Coronary artery (tissue), 2 donors: ENCODE results near the gene LRRC45.

ENCODE experiments used
- DNase-seq: peaks from one replicate; pipeline ENCODE4 v3.0.0-alpha.2; 2017; ENCODE audit warnings: low spot score
- H3K27ac ChIP-seq, 2 donors: fragments of 200-600 bp; sonication (generic); one replicate each; pipeline ENCODE4 v1.5.1; 2016 to 2019
- H3K4me3 ChIP-seq: fragments of 200-600 bp; sonication (generic); 2 replicates; pipeline ENCODE4 v1.5.1; 2016; ENCODE audit warnings: mild to moderate bottlenecking, moderate library complexity
- TF ChIP-seq, protein P1 (sequence below): fragments of 200-600 bp; sonication (generic); IDR thresholded peaks from one replicate; pipeline ENCODE4 v1.5.1; 2019; ENCODE audit warnings: antibody characterized with exemption

Gene LRRC45

DNA sequence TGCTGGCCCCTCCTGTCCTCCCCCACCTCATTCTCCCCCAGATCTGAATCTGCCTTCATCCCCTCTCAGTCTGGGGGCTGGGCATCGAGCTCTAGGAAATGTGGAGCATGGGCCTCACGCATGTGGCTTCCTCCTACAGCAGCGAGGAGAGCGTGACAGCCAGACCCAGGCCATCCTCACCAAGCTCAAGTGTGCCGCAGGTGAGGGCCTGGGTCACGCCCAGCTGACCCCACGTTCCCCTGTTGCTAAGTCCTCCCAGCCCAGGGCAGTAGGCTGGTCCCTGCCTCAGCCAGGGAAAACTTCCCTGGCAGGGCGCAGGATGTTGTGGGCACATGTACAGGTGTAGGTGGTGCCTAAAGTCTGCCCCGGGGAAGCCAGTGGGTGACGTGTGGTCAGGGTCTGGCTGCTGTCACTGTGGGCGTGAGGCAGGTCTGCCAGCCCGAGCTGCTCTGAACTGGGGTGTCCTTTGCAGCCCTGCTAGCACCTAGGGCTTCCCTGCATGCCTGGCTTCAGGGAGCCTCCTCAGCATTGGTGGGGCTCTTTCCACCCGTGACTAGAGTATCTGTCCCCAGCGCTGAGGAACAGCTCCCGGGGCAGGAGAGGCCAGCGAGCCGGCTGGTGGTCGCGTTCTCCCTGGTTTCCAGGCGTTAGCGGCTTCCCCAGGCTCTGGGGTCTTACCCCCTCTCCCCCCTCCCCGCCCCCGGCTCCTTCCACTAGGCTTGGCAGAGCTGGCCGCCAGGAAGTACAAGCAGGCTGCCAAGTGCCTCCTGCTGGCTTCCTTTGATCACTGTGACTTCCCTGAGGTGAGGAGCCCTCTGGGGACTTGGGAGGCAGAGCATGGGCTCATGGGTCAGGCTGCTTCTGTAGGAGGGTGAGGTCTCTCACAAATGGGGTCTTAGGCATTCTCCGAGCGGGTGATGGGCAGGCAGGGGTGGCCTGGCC, 32.2 kb downstream of the LRRC45 start:
- Histone ChIP-seq H3K27ac (no peak overlapping the region), H3K4me3 (no peak overlapping the region)
- DNase-seq: no peak
- TF ChIP-seq, protein P1, sequence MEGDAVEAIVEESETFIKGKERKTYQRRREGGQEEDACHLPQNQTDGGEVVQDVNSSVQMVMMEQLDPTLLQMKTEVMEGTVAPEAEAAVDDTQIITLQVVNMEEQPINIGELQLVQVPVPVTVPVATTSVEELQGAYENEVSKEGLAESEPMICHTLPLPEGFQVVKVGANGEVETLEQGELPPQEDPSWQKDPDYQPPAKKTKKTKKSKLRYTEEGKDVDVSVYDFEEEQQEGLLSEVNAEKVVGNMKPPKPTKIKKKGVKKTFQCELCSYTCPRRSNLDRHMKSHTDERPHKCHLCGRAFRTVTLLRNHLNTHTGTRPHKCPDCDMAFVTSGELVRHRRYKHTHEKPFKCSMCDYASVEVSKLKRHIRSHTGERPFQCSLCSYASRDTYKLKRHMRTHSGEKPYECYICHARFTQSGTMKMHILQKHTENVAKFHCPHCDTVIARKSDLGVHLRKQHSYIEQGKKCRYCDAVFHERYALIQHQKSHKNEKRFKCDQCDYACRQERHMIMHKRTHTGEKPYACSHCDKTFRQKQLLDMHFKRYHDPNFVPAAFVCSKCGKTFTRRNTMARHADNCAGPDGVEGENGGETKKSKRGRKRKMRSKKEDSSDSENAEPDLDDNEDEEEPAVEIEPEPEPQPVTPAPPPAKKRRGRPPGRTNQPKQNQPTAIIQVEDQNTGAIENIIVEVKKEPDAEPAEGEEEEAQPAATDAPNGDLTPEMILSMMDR: no peak

DNA sequence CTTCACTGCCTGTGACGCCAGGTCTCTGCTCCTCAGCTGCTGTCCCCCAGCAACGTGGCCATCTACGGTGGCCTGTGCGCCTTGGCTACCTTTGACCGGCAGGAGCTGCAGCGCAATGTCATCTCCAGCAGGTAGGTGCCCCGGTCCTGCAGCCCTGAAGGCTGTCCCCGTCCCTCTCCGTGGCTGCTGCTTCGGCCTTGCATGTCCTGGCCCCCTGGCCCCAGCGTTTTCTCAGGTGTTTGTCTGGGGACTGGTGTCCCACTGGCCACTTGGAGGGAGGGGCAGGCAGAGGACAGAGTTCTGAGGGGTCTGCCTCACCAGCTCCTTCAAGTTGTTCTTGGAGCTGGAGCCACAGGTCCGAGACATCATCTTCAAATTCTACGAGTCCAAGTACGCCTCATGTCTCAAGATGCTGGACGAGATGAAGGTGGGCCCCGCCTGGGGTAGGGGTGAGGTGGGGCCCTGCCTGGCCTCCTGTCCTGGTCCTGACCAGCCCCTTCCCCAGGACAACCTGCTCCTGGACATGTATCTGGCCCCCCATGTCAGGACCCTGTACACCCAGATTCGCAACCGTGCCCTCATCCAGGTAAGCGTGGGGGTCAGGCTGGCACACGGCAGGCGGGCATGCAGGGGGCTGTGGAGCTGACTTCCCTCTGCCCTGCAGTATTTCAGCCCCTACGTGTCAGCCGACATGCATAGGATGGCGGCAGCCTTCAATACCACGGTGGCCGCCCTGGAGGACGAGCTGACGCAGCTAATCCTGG, 33.0 kb downstream of the LRRC45 start:
- DNase-seq: no peak
- Histone ChIP-seq H3K4me3 (no peak overlapping the region), H3K27ac (no peak overlapping the region)
- TF ChIP-seq, protein P1: no peak

DNA sequence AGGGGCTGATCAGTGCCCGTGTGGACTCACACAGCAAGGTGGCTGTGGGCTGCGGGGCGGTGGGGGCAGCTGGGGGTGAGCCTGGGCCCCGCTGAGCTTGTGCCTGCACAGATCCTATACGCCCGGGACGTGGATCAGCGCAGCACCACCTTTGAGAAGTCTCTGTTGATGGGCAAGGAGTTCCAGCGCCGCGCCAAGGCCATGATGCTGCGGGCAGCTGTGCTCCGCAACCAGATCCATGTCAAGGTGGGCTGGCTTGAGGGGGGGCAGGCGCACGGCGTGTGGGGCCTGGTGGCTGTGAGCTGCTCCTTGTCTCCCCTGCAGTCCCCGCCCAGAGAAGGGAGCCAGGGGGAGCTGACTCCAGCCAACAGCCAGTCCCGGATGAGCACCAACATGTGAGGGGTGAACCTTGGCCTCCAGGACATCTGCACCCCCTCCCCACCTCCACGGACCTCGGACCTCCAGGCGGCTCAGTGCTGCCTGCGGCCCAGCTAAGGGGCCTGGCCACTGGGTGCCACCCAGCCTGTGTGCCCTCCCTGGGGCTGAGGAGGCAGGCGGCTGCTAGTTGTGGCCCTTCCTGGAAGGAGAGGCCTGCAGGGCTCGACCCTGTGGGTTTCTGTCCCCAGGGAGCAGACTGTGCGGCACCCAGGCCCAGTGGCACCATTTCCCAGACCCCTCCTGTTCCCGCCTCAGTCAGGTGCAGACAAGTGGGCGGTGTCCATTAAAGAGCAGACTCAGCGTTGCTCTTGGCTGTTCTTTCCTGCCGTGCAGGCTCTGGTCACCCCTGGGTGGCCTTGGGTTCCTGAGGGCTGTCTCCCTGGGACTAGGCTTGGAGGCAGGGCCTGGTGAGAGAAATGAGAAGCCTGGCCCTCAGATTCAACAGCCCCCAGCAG, 33.9 kb downstream of the LRRC45 start:
- DNase-seq: no peak
- Histone ChIP-seq H3K27ac (no peak overlapping the region), H3K4me3 (no peak overlapping the region)
- TF ChIP-seq, protein P1: no peak

DNA sequence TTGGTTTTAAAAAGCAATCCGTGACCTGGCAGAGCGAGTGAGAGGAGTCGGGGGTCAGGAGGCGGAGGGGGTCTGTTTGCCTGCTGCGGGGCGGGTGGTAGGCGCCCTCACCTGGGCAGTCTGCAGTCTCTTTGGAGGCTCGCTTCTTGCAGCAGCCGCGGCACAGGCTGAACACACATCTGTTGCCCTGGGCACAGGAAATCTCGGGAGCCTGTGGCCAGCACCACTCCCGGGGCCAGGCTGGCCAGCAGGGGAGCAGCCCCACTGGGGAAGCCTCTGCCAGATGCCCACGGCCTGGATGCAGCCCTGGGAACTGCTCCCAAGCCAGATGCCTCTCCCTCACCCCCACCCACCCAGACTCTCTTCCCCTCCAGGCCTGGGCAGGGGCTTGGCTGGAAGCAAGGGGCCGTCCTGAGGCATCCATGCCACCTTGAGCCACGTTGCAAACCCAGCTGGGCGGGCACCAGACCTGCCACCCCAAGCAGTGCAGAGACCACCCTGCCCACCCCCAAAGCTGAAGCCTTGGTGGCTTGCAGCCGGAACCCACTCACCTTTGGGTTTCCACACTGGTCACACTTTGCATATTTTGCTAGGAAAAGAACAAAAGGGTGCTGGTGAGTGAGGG, 35.2 kb downstream of the LRRC45 start:
- H3K27ac ChIP-seq: no peak overlapping the region
- TF ChIP-seq, protein P1: no peak
- DNase-seq: no peak
- no peak overlapping the region for H3K4me3 ChIP-seq

DNA sequence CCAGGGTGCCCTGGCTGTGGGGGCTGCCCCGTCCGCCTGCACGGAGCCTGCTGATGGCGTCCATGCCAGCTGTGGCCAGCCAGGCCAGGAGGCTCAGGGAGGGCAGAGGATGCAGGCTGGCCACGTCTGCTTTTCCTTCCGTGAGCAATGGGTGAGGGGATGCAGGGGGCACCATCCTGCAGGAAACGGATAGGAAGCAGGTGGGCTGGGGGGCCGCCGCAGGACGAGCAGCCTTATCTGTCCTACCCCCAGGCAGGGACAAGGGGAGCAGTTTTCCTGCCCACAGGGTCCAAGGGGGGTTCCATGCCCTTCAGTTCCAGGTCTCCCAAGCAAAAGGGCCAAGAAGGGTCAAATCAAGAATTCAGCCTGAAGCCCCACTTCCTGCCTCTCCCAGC, 35.7 kb downstream of the LRRC45 start:
- no peak overlapping the region for H3K27ac ChIP-seq
- no peak for DNase-seq
- no peak overlapping the region for H3K4me3 ChIP-seq
- TF ChIP-seq, protein P1: no peak

DNA sequence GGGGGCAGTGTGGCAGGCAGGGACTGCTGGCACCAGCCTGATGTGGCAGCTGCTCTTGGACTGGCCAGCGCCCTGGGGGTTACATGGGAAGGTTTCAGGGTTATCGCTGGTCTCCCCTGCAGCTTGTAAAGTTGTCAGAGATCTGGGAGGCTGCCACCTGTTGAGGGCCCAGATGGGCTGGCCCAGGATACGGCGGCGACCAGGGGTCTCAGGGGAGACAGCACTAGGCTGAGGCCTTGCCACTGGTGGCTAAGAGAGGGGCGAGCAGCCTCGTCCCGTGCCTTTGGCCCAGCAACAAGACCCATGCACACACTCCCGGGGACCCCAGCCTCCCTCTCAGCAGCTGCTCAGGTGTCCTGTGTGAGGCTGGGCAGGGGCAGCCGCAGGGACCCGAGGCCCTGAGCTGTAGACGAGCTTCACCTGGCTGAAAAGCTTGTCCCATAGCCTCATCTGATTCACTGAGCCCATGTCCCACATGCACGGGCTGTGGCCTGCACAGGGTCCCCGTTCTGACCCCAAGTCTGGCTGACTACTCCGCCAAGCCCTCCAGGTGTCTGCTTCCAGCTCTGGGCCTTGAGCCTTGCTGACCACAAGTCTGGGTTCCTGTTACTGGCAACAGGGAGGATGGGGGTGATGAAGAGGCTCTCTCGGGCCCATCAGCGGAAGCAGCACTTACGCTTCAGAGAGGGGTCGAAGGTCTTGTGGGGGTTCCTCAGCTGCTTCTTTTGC, 36.3 kb downstream of the LRRC45 start:
- TF ChIP-seq, protein P1: no peak
- no peak overlapping the region for H3K27ac ChIP-seq
- DNase-seq: no peak
- no peak overlapping the region for H3K4me3 ChIP-seq
